EH (cell line): ENCODE data around the gene GFOD1.
"Not testable (repeated sequence)": the region's sequence is repeated elsewhere in the genome, so short reads cannot be mapped to it uniquely, and the experiment has no call there.

Experiments used
- DNase-seq: peaks from one replicate; pipeline ENCODE4 v3.0.0-alpha.2; 2015; ENCODE audit warnings: low read depth

GFOD1 gene

GRCh38 chr6:13354331-13355042 is 132.9 kb downstream of the GFOD1 start:
- DNase-seq: peak; percentile 83

GRCh38 chr6:13352165-13352564 is 135.2 kb downstream of the GFOD1 start:
- DNase-seq: no peak

DNA sequence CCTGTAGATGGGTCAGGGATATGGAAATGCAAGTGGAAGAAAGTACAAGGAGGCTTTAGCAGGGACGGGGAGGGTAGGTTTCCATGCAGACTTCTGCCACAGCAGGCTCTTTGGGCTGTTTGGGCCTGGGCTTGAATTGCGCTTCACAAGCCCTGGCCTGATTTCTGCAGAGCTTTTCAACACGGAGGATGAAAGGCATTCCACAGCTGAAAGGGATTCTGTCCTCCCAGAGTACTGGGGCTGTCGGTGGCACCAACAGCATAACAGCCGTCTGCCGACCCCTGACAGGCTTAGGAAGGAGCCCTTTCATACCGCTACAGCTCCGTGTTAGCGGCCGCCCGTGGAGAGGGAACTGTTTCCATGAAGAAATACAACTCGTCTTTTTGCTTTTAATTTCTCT is 136.1 kb downstream of the GFOD1 start:
- DNase-seq: no peak

DNA sequence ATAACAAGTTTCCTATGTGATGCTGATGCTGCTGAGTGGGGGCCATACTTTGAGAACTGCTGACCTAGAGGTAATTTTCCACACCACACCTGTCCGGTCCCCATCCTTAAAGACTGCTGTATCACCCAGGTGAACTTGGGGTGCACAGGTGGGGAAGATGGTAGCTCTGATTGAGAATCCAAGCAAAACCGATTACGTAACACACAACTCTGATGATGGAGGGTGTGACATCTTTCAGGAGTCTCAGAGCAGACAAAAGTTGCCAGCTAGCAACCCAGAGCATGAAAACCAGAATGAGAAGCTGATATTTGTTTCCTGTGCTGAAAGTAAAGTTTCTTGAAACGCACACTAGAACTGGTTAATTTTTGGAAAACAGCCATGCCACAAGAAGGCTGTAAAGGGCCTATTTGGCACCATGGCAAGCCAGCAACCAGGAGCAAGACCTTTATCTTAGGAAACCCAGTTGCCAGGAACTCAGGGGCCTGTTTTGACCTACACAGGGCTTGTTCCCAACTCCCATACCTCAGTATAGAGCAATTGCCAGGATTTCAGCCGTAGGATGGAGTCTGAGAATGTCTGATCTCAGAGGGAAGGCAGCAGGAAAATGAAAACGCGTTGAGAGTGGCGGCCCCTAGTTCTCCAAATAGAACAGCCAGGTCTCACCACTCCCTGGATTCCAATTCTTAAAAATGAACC is 137.4 kb downstream of the GFOD1 start:
- no peak for DNase-seq

GRCh38 chr6:13348334-13349113 is 138.9 kb downstream of the GFOD1 start:
- DNase-seq: no peak

GRCh38 chr6:13346245-13346644 is 141.2 kb downstream of the GFOD1 start:
- DNase-seq: no peak

DNA sequence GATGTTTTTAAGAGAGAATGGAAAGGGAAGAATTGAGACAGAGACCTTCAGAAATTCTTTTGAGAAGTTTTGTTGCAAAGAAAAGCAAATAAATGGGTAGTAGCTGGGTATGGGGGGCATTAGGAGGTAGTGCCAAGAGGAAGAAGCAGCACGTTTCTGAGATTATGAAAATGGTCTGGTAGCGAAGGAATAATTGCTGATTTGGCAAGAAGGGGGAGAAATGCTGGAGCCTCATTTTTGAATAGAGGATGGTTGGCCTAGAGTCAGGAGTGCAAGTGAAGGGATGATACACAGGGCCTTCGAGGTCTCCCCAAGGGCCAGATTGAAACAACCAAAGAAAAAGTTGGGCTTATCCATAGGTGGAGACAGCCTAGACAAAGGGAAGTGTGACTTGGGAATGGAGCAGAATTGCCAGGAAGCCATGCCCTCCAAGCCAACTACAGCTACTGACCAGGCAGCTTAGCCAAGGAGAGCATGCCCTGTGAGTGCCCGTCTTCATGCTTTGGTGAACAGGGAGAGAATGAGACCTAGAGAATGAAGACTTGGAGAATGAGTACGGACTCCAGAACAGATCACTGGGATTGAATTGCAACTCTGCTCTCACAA is 144.9 kb downstream of the GFOD1 start:
- no peak for DNase-seq

- no peak for DNase-seq
These were observed 147.4 kb downstream of the GFOD1 start for GRCh38 chr6:13339863-13340630.

DNA sequence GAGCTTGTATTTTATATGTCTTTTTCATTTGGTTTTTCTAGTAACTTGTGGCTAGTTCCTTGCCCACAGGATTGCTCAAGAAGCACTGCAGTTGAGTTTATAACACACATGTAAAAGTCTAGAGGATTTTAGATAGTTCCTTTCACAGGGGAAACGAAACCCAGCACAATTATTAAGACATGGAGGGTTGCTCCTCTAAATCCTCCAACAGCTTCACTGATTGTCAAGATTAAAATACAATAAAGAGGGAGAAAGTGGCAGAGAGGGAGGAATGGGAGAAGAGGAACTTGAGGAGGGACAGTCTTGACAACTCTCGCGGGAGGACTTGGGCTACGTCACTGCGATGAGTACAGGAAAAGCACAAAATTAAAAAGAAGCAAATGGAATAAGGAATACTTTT is 149.4 kb downstream of the GFOD1 start:
- no peak for DNase-seq

DNA sequence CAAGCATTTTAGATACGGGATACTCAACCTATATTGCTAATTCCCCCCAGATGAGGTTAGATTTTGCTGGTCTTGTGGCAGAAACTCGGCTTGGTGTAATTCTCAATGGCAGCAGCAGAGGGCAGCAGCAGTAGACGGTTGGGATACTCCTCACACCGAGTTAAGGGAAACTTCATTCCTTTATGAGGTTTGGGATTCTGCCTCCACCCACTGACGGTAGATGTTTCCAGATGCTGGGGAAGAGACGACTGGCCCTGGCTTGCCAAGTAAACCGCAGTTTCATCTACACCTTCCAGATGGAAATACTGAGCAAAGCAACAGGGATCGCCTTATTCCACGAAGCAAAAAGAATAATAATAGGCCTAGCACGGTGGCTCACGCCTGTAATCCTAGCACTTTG is 150.8 kb downstream of the GFOD1 start:
- DNase-seq: peak; percentile 85

- DNase-seq: no peak
These were observed 152.4 kb downstream of the GFOD1 start for GRCh38 chr6:13334953-13335352.

DNA sequence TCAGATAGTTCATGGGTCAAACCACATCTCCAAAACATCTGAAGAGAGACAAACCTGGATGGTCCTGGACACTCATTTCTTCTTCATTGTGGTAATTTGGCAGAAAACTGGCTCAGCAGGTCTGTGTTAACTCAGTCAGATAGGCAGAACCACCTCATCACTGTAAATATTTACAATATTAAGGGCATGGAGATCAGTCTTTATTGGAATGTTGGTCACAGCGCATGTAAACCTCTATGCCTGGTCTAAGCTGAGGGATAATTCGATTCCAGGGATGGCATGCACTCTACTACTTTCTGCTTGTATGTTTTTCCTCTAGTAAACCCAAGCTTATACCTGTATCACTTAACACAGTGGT is 155.1 kb downstream of the GFOD1 start:
- DNase-seq: no peak

DNA sequence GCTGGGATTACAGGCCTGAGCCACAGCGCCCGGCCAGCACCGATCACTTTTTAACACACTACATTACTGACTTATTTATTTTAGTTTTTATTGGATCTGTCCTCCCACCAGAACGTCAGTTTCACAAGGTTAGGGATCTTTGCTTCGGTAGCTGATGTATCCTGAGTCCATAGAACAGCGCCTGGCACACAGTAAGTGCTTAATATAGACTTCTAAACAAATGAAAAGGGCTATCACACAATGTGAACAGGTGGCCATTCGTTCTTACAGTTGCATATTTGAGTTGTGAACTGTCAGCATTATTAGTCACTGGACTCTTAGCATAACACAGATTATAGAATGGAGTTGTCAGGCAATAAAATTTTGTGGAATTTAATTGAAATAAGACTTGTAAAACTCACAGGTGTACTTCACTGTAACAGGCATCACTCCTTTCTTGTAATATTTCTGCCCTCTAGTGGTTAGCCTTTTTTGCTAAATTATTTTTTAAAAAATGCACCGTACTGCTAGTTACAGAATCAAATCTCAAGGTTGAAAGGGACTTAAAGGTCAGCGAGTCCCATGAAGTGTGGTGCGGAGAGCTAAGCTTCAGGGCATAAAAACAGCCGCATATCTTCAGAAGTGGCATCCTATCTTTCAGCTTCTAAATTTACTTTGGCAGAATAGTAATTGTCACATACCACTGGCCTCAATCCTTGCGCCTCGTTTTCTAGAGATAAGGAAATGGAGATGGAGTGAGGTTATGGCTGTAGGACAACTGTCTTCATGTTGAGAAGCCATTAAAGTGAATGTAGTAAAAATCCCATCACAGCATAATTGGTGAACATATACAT is 155.7 kb downstream of the GFOD1 start:
- DNase-seq: peak; percentile 41

- DNase-seq: no peak
These were observed 158.6 kb downstream of the GFOD1 start for GRCh38 chr6:13328875-13329183.

DNA sequence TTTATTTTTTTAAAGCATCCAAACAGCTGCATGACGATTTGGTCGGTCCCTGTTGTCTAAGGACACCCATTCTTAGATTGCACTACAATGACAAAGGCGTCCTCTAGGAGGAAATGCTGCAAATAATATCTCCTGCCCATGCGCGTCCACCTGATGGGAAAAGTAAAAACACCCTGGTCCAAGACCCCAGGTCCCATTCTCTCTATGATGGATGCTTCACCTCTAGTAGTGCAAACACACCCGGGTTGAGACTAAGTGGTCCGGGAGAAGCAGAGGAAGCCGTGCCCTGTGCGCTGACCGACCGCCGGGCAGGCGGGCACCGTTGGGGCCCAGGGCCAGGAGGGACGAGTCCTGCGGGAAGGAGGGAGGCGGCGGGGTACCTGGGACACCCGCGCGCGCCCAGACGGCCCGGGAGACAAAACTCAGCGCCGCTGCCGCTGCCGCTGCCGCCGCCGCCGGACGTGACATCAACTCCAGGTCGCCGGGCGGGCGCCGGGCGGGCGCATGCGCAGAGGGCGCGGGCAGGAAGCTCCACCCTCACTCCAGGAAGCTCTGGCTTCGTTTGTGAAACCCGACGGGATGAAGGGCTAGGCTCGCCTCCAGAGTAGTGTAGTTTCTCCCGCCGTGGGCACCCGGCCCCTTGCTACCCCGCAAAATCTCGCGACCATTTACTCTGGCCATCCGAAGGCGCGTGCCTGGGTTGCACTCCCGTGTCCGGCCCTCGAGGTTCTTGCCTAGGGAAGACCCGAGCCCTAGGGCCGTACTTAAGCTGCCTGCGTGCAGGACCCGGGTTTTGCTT is 159.1 kb downstream of the GFOD1 start, which contains the start of gene TBC1D7:
Gene TBC1D7 (minus strand): TSS at position 462 of the 799 bp plus-strand sequence. CDS start 1,639 bp downstream, outside the sequence.
- peak; percentile 92 for DNase-seq

GRCh38 chr6:13327691-13328075 is 159.7 kb downstream of the GFOD1 start:
- no peak for DNase-seq

DNA sequence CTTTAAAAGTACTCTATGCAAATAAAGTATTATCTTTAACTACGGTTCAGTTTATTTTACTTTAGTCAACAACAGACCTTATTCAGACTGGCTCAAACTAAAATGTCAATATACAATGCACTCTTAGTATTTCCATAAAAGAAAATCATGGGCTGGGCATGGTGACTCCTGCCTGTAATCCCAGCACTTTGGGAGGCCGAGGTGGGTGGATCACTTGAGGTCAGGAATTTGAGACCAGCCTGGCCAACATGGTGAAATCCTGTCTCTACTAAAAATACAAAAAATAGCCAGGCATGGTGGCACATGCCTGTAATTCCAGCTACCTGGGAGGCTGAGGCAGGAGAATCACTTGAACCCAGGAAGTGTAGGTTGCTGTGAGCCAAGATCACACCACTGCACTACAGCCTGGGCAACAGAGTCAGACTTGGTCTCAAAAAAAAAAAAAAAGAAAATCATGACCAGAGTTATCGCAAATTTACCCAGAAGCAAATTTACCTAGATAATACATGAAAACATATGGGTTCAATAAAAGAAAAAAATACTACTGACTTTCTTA is 161.3 kb downstream of the GFOD1 start:
- not testable (repeated sequence) for DNase-seq

DNA sequence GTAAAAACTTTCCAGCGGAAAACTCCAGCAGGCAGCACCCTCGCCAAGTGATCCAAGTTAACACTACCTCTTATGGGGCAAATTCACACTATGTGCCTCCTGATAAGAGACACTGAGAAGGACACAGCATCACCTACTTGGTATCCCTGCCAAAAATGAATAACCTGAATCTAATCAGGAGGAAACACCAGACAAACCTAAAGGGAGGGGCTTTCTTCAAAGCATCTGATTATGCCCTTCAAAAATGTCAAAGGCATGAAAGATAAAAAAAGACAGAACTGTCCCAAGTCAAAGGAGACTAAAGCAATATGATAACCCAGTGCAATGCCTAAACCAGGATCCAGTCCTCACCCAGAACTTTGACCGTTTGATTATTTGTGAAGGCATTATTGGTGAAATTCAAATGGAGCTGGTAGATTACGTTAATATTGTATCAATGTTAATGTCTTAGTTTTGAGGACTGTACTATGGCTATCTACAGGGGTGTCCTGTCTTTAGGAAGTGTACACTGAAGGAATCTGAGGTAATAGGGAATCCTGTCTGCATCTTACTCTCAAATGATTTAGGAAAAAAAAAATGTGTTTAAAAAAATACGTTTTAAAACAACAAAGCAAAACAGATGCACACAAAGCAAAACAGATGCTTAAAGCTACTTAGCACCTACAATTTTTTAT is 167.4 kb downstream of the GFOD1 start:
- no peak for DNase-seq

GRCh38 chr6:13318821-13319220 is 168.6 kb downstream of the GFOD1 start:
- no peak for DNase-seq
